NCI-H1092 (cell line): ENCODE measurements around the gene DLG2.
"Not testable (repeated sequence)": the region's sequence is repeated elsewhere in the genome, so short reads cannot be mapped to it uniquely, and the experiment has no call there.

Source experiments
- DNase-seq: peaks from one replicate; lab custom pipeline; 2025; lab: John Stamatoyannopoulos, UW

The DLG2 gene

GRCh38 chr11:83785942-83786341 lies 1841.2 kb downstream of the DLG2 start:
- DNase-seq = no peak

- DNase-seq = no peak
These were observed 1842.7 kb downstream of the DLG2 start for GRCh38 chr11:83784419-83784818.

- DNase-seq = no peak
These were observed 1844.8 kb downstream of the DLG2 start for GRCh38 chr11:83782329-83782728.

- no peak for DNase-seq
These were observed 1847.3 kb downstream of the DLG2 start for GRCh38 chr11:83779876-83780275.

- no peak for DNase-seq
These were observed 1848.5 kb downstream of the DLG2 start for GRCh38 chr11:83778596-83778995.

- no peak for DNase-seq
These were observed 1852.9 kb downstream of the DLG2 start for GRCh38 chr11:83773950-83774880.

- DNase-seq = no peak
These were observed 1858.7 kb downstream of the DLG2 start for GRCh38 chr11:83768489-83768888.

GRCh38 chr11:83766932-83767331 lies 1860.2 kb downstream of the DLG2 start:
- DNase-seq = no peak

- no peak for DNase-seq
These were observed 1862.5 kb downstream of the DLG2 start for GRCh38 chr11:83764643-83765042.

GRCh38 chr11:83760932-83761331 lies 1866.2 kb downstream of the DLG2 start:
- no peak for DNase-seq

GRCh38 chr11:83759148-83759547 lies 1868.0 kb downstream of the DLG2 start:
- DNase-seq = no peak

GRCh38 chr11:83751041-83751440 lies 1876.1 kb downstream of the DLG2 start:
- no peak for DNase-seq

GRCh38 chr11:83746921-83747585 lies 1880.1 kb downstream of the DLG2 start:
- DNase-seq = no peak

- no peak for DNase-seq
These were observed 1882.4 kb downstream of the DLG2 start for GRCh38 chr11:83744620-83745192.

GRCh38 chr11:83736684-83737083 lies 1890.5 kb downstream of the DLG2 start:
- DNase-seq = peak; percentile 2

GRCh38 chr11:83734120-83734519 lies 1893.0 kb downstream of the DLG2 start:
- DNase-seq = no peak

GRCh38 chr11:83731288-83731687 lies 1895.9 kb downstream of the DLG2 start:
- not testable (repeated sequence) for DNase-seq

GRCh38 chr11:83728281-83728680 lies 1898.9 kb downstream of the DLG2 start:
- DNase-seq = no peak

- no peak for DNase-seq
These were observed 1899.9 kb downstream of the DLG2 start for GRCh38 chr11:83727251-83727650.

- DNase-seq = no peak
These were observed 1900.8 kb downstream of the DLG2 start for GRCh38 chr11:83726316-83726715.

GRCh38 chr11:83725728-83726127 lies 1901.4 kb downstream of the DLG2 start:
- no peak for DNase-seq

- DNase-seq = no peak
These were observed 1901.9 kb downstream of the DLG2 start for GRCh38 chr11:83725269-83725560.

GRCh38 chr11:83723999-83724398 lies 1903.1 kb downstream of the DLG2 start:
- no peak for DNase-seq
